ENCODE data around the gene LLCFC1.
"Not testable (repeated sequence)": the region's sequence is repeated elsewhere in the genome, so short reads cannot be mapped to it uniquely, and the experiment has no call there.

Gene LLCFC1

DNA sequence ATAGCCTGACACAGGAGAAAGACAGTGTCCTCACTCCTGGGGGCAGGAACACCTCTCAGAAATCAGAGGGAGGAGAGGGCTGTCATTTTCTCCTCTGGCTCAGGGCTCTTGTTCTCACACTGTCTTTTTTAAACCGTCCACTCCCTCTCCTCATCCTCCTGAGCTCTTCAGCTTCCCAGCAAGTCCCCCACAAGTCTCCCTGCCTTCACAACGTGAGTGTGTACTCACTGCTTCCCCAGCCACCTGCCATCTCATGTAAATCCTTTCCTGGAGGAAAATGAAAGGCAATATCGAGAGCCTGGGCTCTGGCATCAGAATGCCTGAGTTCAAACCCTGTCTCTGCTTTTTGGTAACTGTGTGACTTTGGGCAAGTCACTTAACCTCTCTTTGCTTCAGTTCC, 5.7 kb downstream of the LLCFC1 start:
- DNase-seq = no peak

DNA sequence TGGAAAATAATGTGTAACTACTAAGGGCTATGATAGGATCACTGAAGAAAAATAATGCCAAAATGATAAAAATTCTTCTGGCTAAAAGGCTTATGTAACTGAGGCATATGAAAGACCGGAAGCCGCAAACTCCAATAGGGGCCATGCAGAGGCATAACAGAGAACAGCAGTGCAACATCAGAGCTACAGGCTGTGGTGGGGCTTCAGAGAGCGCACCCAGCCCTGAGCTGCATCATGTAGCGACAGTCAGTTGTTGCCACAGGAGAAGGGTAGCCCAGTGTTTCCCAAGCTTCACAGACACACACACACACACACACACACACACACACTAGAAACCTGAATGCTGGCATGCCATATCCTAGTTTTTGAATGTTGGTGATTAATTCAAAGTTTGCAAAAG, 9.3 kb downstream of the LLCFC1 start:
- DNase-seq = no peak

DNA sequence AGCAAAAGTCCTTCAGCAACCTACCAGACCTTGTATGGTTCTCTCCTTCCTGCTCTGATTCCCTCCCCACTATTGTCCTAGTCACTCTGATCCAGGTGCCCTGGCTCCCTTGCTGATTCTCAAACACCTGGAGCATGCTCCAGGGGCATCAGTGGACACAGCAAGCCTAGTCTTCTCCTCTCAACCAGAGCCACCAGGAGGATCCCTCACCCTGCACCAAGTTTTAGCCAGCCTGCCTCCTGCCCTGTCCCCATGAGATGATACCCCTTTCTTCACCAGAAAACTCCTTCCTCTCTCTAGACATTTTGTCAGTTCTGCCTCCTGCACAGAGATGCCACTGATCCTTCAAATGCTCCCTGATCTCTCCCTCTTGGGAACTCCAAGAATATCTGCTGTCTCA, 11.0 kb downstream of the LLCFC1 start:
- no peak for DNase-seq

DNA sequence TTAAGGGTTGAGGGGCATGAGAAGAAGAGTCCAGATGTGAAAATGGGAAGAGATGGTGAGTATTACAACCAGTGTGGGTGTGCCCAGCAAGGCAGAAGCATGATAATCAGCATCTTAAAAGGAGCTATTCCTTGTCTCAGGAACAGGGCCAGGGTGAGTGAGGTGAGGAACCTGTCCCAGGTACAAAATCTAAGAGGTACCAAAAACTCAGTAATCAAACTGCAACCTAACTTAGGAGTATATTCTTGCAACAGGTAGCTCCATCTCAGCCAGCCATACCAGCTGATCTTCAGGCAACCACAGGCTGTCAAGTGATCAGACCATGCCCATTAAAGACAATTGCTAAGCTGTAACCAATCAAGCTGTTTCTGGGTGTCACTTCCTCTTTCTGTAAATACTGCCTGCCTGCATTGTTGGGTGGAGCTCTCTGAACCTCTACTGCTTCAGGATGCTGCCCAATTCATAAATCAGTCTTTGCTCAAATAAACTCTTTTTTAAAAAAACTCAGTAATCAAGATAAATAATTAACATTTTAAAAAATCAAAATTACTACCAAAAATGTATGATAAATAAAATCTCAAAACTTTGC, 15.5 kb downstream of the LLCFC1 start:
- DNase-seq = no peak

DNA sequence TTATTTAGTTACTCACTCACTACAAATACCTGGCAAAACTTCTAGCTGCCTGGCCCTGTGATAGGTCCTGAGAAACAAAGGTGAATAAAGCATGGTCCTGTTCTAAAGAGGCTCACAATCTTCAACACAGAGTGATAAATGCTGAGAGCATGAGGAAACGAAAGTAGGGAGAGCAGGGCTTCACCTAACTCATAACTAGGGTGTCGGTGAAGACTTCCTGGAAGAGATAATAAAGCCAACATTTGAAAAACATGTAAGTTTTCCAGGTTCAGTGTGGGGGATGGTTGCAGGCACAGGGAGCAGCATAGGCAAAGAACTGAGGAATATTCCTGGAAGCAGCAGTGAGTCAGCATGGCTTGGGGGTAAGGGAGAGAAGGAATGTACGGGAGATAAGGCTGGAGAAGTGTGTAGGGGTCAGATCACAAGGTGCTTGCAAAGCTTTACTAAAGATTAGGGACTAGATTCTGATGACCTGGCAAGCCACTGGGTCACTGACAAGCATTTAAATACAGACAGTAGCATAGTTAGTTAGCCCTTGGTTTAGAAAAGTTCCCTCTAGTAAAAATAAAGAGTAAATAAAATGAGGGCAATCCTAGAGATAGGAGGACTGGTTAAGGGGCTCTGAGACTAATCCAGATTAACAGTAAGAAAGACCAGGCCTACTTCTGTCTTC, 17.8 kb downstream of the LLCFC1 start:
- DNase-seq = no peak

DNA sequence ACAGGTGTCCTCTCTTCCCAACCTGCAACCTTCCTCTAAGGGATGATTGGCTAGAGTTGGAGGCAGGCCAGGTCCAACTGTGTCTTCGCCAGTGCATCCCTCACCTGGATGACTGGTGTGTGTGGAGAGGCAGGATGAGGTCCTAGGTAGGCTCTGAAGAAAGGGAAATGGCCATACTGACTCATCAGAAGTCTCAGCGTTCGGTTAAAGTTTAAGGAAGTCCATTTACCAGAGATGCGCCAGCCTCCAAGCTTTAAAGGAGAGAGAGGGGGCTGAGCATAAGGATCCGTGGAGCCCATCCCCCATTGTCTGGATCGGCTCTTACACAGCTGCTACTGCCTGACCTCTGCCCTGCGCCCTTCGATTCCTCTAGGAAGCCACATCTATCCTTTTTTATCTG, 18.4 kb downstream of the LLCFC1 start:
- no peak for DNase-seq

DNA sequence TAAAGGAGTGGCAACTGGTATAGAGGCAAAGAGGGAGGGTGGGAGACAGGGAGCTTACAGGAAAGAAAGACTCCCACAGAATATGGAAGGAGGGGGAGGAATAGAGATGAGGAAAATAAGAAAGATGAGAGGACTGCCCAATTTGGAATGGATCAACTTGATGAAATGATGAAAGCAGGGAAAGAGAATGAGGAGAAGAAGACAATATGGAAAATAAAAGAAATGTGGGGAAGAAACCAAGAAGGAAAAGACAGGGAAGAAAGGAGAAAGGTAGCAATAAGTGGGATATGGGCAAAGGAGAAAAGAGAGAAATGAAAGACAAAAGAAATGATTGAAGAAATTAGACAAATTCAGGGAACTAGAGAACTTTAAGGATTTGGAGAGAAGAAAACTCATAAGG, 19.9 kb downstream of the LLCFC1 start:
- no peak for DNase-seq

DNA sequence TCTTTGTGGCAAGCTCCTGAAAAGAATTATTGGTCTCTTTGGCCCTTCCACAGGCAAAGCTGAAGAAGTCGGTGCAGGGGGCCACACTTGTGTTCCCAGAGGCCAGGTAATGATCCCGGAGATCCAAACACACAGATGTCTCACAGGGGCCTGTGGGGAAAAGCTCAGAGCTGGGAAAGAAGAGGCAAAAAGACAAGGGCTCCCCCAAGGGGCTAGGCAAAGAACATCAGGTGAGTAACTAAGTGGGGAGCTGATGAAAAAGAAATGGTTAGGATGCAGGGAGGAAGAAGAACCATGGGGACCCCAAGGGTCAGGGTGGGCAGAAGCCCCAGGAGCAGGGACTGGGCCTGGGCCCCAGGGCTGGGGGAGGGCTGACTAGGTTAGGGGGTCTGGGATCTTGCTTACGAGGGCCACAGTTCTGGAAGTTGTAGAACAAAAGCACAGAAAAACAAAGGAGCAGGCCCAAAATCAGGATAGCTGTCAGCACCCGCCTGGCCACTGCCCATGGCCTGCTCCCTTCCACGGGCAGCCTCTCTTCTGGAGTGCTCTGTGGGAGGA, 21.8 kb downstream of the LLCFC1 start:
- no peak for DNase-seq

DNA sequence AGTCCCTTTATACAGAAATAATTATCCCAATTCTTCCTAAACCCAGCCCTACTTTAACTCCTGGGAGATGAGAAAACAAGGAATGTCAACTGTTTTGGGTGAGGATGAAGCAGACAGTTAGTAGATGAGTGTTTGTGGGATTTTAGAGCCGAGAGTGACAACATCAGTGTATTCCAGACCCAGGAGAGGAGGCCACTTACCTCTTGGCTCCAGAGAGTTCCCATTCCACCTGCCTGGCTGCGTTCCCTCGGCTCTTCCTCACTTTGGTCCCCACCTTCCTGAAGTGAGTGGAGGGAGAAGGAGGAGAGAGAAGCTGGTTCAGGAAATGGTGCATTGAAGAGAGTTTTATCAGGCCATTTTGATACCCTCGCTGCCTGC, 22.3 kb downstream of the LLCFC1 start:
- DNase-seq = no peak

DNA sequence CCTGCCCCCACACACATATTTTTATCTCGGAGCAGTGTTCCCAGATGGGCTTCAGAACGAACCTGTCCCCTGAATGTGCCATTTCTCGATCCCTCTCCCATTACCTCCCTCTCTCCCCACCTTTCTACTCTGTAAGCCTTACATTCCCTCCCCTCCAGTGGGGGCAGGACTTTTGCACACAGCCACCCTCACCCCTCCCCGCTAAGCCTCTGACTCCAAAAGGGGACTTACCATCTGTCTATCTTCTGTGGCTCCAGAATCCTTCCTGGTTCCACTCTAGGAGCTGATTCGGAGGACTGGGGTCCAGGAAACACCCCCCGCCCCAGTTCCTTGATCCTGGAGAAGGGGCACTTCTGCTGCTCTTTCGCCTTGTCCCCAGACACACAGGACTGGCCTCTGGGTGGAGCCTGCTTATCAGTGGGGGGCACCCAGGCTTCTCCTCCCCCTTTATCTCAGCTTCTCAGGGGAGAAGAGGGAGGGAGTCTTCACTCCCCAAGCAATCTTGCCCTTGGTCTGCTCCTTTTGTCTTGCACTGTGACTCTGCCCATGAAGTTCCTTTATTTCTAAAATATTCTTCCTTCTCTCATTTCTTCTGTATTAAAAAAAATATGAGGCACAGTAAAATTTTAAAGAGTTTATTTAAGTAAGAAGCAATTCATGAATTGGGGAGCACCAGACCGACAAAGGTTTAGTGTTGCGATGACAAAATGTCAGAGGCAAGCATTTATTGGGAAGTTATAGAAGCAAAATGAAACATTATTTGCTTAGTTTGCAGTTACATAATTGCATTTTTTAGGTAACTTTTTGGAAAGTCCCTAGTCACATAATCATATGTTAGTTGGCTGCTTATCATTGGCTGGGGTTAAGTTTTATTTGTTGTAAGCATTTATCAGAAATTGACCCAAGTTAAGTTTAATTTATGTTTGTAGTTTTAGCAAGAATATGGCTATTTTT, 23.0 kb downstream of the LLCFC1 start, which contains the start of gene KEL:
KEL (minus strand) TSS at position 391 of the 954 bp plus-strand sequence; CDS start at position 234, 157 bp downstream.
- DNase-seq = no peak

DNA sequence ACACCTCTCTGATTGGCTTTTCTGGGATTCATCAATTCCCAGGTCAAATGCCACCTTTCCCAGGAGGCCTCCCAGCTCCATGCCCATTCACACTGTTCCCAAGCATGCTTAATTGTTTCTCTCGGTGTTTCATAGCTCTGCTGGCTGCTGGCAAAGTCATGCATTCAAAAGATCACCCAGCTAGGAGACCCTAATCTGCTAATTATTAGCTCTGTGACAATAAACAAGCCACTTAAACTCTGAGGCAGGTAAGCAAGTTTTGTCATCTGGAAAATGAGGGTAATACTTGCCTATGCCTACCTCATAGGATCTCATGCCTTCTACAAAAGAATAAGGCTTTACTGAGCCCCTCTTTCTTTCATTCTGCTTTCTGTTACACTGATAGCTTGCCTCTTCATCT, 23.7 kb downstream of the LLCFC1 start:
- no peak for DNase-seq

DNA sequence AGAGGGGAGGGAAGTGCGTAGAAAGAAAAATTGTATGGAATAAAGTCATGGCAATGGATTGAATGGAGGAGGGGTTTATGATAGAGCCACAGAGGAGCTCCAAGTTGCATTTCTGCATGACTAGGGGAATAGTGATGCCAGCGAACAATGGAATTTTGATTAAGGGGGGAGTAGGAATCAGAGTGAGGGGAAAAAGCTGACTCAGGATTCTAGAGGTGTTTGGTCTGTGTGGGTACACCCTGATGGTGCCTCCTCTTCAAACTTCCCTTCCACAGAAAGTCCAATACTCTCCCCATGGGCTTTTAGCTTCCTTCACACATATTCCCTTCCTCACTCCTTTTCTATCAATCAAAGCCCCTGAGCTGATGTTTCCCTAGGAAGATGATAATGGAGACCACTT, 24.7 kb downstream of the LLCFC1 start:
- DNase-seq = no peak

DNA sequence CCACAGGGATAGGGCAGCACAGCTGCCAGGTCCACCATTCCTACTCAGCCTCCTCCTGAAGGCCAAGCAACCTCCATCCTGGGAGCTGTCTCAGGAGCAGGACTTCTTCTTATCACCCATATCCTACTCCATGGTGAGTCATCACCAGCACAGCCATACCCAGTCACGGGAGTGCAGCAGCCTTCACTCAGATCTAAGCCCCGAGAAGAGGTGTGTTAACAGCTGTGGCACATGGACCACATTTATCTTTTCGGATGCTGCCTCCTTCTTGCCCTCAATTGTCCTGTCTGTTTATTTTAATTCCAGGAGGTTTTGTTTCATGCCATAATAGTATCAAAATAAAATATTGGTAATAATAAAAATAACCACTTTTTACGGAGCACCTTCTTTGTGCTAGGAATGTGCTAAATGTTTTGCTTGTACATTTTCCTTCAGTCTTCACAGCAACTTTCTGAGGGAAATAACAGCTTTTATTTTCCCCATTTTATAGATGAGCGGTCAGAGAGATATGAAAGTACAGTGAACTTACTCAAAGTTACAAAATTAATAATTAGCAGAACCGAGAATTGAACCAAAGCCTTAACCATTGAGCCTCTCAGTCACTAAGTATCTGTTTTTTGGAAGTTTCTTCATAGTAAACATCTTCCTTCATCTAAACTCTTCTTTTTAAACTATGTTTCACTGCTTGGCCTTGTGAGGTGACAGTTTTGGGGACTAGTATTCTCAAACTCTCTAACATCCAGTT, 25.4 kb downstream of the LLCFC1 start:
- no peak for DNase-seq

DNA sequence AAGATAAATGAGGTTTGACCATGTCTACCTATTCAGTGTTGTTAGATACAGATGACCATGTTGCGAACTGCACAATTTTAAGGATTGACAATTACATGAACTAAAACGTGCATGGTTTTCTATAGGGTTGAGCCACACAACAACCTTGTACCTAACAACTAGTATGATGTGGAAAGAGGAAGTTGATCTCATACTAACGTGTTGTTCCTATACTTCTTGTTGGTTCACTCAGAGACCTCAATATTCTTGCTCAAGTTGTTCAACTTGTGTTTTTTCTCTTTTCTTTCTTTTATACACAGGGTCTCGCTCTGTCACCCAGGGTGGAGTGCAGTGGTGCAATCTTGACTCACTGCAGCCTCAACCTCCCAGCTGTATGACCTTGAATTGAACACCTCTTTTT, 28.9 kb downstream of the LLCFC1 start:
- no peak for DNase-seq

DNA sequence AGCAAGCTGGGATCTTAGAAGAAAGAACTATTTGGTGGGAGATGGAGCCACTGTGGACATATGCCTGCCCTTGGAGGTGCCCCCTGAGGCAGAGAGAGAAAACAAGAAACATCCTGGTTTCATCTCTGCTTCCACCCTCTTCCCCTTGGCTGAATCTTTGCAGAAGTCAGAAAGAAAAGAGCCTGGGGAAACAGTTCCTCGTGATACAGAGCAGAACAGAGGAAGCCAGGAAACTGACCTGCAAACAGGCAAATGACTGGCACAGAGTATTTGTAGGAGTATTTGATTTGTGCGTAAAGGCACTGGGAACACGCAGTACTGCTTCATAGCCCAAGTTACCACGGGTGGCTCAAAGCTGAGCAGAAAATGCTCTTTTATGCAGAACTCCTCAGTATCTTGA, 29.9 kb downstream of the LLCFC1 start:
- DNase-seq = no peak

DNA sequence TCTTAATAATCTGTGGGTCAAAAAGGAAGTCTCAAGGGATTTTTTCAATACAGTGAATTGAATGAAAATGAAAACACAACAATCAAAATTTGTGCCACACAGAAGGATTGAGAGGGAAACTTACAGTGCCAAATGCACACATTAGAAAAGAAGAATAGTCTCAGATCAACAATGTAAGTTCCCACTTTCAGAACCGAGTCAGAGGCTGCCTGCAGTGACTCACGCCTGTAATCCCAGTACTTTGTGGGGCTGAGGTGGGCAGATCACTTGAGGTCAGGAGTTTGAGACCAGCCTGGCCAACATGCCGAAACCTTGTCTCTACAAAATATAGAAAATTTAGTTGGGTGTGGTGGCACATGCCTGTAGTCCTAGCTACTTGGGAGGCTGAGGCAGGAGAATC, 35.3 kb downstream of the LLCFC1 start:
- no peak for DNase-seq

DNA sequence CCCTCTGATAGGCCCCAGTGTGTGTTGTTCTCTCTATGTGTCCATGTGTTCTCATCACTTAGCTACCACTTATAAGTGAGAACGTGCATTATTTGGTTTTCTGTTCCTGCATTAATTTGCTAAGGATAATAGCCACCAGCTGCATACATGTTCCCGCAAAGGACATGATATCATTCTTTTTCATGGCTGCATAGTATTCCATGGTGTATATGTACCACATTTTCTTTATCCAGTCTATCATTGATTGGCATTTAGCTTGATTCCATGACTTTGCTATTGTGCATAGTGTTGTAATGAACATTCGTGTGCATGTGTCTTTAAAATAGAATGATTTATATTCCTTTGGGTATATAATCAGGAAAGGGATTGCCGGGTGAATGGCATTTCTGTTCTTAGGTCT, 39.1 kb downstream of the LLCFC1 start:
- not testable (repeated sequence) for DNase-seq

DNA sequence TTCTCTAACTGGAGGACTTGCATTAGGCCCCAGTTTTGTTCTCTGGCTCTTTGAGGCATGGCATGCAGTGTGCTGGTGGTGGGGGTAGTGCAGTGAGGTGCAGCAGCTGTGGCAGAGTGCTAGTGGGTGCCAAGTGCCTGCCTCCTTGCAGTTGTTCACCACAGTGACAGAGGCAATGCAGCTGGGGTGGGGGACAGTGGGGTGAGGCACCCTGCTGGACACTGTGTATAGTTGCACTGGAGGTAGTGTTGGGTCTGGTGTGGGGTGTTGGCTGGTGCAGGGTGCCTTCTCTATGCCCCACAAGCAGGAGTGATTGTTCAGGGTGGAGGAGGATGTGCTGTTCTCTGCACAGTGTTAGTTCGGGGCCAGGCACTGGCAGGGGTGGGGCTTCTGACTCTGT, 44.5 kb downstream of the LLCFC1 start:
- no peak for DNase-seq

DNA sequence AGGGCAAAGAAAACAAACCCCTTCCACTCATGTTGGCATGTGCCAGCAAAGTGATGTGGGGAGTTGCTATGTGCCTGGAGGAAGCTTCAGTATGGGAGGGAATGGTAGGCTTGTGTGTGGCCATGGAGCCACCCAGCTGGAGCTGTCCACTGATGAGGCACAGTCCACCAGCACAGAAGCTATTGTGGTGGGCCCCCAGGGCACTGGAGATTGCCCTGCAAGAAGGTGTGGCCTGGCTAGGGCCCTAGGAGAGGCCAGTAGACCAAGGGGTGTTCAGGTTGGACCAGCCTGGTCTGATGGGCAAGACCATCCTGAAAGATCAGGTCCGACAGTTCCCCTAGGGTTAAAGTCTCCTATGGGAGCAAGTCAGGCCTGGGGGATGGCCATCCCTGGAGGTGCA, 45.0 kb downstream of the LLCFC1 start:
- DNase-seq = no peak

Data from KG1 (cell line).